ENCODE data around the gene ESR2.

GRCh38 chr14:64038841-64039542, 255.2 kb downstream of the ESR2 start:
- TF ChIP-seq POLR2AphosphoS5 (IDR thresholded peaks at IDR 0.05; ENCODE audit: low read depth, low read length) (no peak), TAF1 (IDR thresholded peaks at IDR 0.05; ENCODE audit: borderline replicate concordance, low read depth, low read length) (no peak), POLR2A (IDR thresholded peaks at IDR 0.05; ENCODE audit: low read depth, low read length) (no peak)
